Measurements from ENCODE around the gene IGSF23. TPM values are rescaled to one million over a fixed set of nuclear protein-coding genes. Genes with fewer than 3 reads are reported as not detected.

IGSF23 gene
- polyA plus RNA-seq, 3 donors: 0.23 to 0.46 (median 0.44) TPM

GRCh38 chr19:44615863-44616247 lies 2.5 kb downstream of the IGSF23 start:
- Histone ChIP-seq H2AFZ (ENCODE audit: insufficient read depth, low read depth, low read length, poor library complexity, severe bottlenecking) (no peak overlapping the region), H3K4me3 (replicated peaks in 1 of 3; ENCODE audit: low read depth in 2 of 3, low read length in 3 of 3) (no peak overlapping the region), H3K36me3 (replicated peaks in 1 of 2; ENCODE audit: control insufficient read depth in 1 of 2, insufficient read depth in 2 of 2, low read length in 2 of 2) (no peaks in the 10 kb centered on the region), H3K9ac (ENCODE audit: insufficient read depth, low read length, poor library complexity, severe bottlenecking) (no peak overlapping the region), H3K27ac (ENCODE audit: low read depth in 1 of 2, low read length in 2 of 2) (no peak overlapping the region), H3K4me1 (ENCODE audit: control insufficient read depth in 1 of 2, insufficient read depth in 2 of 2, low read length in 2 of 2) (peaks cover 44 to 56% of the 10 kb centered on the region in 2 donors), H3K9me3 (replicated peaks in 1 of 2; ENCODE audit: control insufficient read depth in 1 of 2, insufficient read depth in 1 of 2, low read length in 2 of 2) (no peaks in the 10 kb centered on the region), H3K4me2 (replicated peaks; ENCODE audit: extremely low read depth, low read length, poor library complexity, severe bottlenecking) (no peak overlapping the region), H3K79me2 (ENCODE audit: insufficient read depth, low read length) (no peaks in the 10 kb centered on the region), H3K27me3 (ENCODE audit: control insufficient read depth in 2 of 2, insufficient read depth in 2 of 2, low read length in 2 of 2) (no peaks in the 10 kb centered on the region), H4K20me1 (ENCODE audit: insufficient read depth, low read length) (no peaks in the 10 kb centered on the region)
- H3K4me1 Mint-ChIP-seq: peaks cover 42% of the 10 kb centered on the region
- no peaks in the 10 kb centered on the region for H3K36me3 Mint-ChIP-seq
- WGBS (ENCODE audit: insufficient coverage): 0% methylated on average over 1 of the region's 5 CpGs
- peaks cover 0 to 3% (median 0%) of the 10 kb centered on the region in 7 donors for H3K9me3 Mint-ChIP-seq
- H3K27me3 Mint-ChIP-seq (ENCODE audit: low read depth in 3 of 3): peaks cover 0 to 2% (median 0%) of the 10 kb centered on the region in 3 donors
- no peak for DNase-seq
- no peak for TF ChIP-seq CTCF (IDR thresholded peaks at IDR 0.05)
- peak overlapping the region in 1 of 2 donors; percentile 39 for H3K4me3 Mint-ChIP-seq
- H3K27ac Mint-ChIP-seq: peak overlapping the region in 1 of 7 donors; percentile 60
- intact Hi-C loops (cut with micrococcal nuclease): no loop called here

GRCh38 chr19:44617110-44617880 lies 3.9 kb downstream of the IGSF23 start:
- Histone ChIP-seq H3K9ac (ENCODE audit: insufficient read depth, low read length, poor library complexity, severe bottlenecking) (no peak overlapping the region), H3K27ac (ENCODE audit: low read depth in 1 of 2, low read length in 2 of 2) (no peak overlapping the region), H3K79me2 (ENCODE audit: insufficient read depth, low read length) (no peaks in the 10 kb centered on the region), H3K36me3 (replicated peaks in 1 of 2; ENCODE audit: control insufficient read depth in 1 of 2, insufficient read depth in 2 of 2, low read length in 2 of 2) (no peaks in the 10 kb centered on the region), H4K20me1 (ENCODE audit: insufficient read depth, low read length) (no peaks in the 10 kb centered on the region), H3K27me3 (ENCODE audit: control insufficient read depth in 2 of 2, insufficient read depth in 2 of 2, low read length in 2 of 2) (no peaks in the 10 kb centered on the region), H3K4me1 (ENCODE audit: control insufficient read depth in 1 of 2, insufficient read depth in 2 of 2, low read length in 2 of 2) (peaks cover 47 to 63% of the 10 kb centered on the region in 2 donors), H3K4me2 (replicated peaks; ENCODE audit: extremely low read depth, low read length, poor library complexity, severe bottlenecking) (no peak overlapping the region), H3K9me3 (replicated peaks in 1 of 2; ENCODE audit: control insufficient read depth in 1 of 2, insufficient read depth in 1 of 2, low read length in 2 of 2) (no peaks in the 10 kb centered on the region), H3K4me3 (replicated peaks in 1 of 3; ENCODE audit: low read depth in 2 of 3, low read length in 3 of 3) (no peak overlapping the region), H2AFZ (ENCODE audit: insufficient read depth, low read depth, low read length, poor library complexity, severe bottlenecking) (no peak overlapping the region)
- WGBS (ENCODE audit: insufficient coverage): 72% methylated on average over 2 of the region's 8 CpGs
- intact Hi-C loops (cut with micrococcal nuclease): no loop called here
- Mint-ChIP-seq H3K27me3 (ENCODE audit: low read depth in 3 of 3) (peaks cover 0 to 2% (median 0%) of the 10 kb centered on the region in 3 donors), H3K27ac (peak overlapping the region in 1 of 7 donors; percentile 15), H3K4me1 (peaks cover 45% of the 10 kb centered on the region), H3K4me3 (no peak overlapping the region), H3K36me3 (no peaks in the 10 kb centered on the region), H3K9me3 (peaks cover 0 to 3% (median 0%) of the 10 kb centered on the region in 7 donors)
- DNase-seq: no peak
- no peak for TF ChIP-seq CTCF (IDR thresholded peaks at IDR 0.05)
